B cell (primary cell): Measurements from ENCODE around the gene ZBTB46.

Experiments
- EZH2 ChIP-seq: IDR thresholded peaks from 2 replicates; pipeline ENCODE4 v1.6.1; 2012; ENCODE audit warnings: borderline replicate concordance, low read depth, mild to moderate bottlenecking, moderate library complexity, low read length; ENCODE audit not compliant: insufficient read depth, poor library complexity, severe bottlenecking
- TF ChIP-seq, protein P1 (sequence below): fragments of 200-600 bp; IDR thresholded peaks from one replicate; pipeline ENCODE4 v1.8.0; 2022; ENCODE audit warnings: antibody characterized with exemption, mild to moderate bottlenecking

GRCh38 chr20:63854069-63854765 is 23.2 kb upstream of the ZBTB46 start:
- TF ChIP-seq, protein P1, sequence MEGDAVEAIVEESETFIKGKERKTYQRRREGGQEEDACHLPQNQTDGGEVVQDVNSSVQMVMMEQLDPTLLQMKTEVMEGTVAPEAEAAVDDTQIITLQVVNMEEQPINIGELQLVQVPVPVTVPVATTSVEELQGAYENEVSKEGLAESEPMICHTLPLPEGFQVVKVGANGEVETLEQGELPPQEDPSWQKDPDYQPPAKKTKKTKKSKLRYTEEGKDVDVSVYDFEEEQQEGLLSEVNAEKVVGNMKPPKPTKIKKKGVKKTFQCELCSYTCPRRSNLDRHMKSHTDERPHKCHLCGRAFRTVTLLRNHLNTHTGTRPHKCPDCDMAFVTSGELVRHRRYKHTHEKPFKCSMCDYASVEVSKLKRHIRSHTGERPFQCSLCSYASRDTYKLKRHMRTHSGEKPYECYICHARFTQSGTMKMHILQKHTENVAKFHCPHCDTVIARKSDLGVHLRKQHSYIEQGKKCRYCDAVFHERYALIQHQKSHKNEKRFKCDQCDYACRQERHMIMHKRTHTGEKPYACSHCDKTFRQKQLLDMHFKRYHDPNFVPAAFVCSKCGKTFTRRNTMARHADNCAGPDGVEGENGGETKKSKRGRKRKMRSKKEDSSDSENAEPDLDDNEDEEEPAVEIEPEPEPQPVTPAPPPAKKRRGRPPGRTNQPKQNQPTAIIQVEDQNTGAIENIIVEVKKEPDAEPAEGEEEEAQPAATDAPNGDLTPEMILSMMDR: no peak
- TF ChIP-seq EZH2: no peak
